ENCODE results near the gene DHX35. TPM values are rescaled to one million over a fixed set of nuclear protein-coding genes. Genes with fewer than 3 reads are reported as not detected.

Gene DHX35
- total RNA-seq, 1 experiment from 2014 or later: 11.2 TPM

DNA sequence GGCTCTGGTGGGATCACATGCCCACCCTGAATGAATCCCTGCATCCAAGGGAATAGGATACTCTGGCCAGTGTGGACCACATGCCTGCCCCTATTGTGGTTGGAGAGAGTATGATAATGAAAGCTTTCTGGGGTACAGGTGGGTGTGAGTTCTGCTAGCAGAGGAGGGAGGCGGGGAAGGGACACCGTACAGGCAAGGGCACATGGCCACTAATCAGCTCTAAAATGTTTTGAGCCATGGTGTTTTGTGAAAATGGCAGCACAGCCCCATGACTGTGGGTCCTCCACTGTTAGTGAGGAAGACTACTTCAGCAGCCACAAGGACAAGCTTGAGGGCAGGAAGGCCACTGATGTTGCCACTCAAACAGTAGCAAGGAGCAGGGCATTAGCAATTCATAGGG lies 11.9 kb upstream of the DHX35 start:
- intact Hi-C loops (cut with micrococcal nuclease): no loop called here
- Histone ChIP-seq H3K36me3 (ENCODE audit: control insufficient read depth in 1 of 2, insufficient read depth in 2 of 2, low read length in 2 of 2) (peaks cover 55 to 61% of the 10 kb centered on the region in 2 experiments), H2AFZ (ENCODE audit: low read depth, low read length, poor library complexity, severe bottlenecking) (no peak overlapping the region), H3K4me3 (replicated peaks in 1 of 2; ENCODE audit: low read depth in 1 of 2, low read length in 2 of 2) (no peak overlapping the region), H4K20me1 (ENCODE audit: insufficient read depth) (no peaks in the 10 kb centered on the region), H3K9me3 (ENCODE audit: control insufficient read depth in 1 of 2, insufficient read depth in 1 of 2, low read depth in 1 of 2, low read length in 2 of 2) (no peaks in the 10 kb centered on the region), H3K27me3 (ENCODE audit: insufficient read depth, low read length) (no peaks in the 10 kb centered on the region), H3K9me2 (ENCODE audit: insufficient read depth) (no peaks in the 10 kb centered on the region), H3K4me2 (ENCODE audit: low read length) (no peak overlapping the region), H3K27ac (ENCODE audit: low read depth, low read length) (no peak overlapping the region), H3K9ac (ENCODE audit: low read length) (no peak overlapping the region), H3K79me2 (ENCODE audit: insufficient read depth, low read length) (peaks cover 49% of the 10 kb centered on the region), H3K4me1 (ENCODE audit: control insufficient read depth in 1 of 2, insufficient read depth in 2 of 2, low read length in 2 of 2) (no peaks in the 10 kb centered on the region)
- DNase-seq (ENCODE audit: low read depth, low spot score) (no peak), ATAC-seq (no peak)
- ChIA-PET CTCF (no interaction called here), POLR2A (no interaction called here), RAD21 (ENCODE audit: low non-redundant PET in 1 of 2, low total read pairs in 2 of 2, uncharacterized antibody in 2 of 2, unreplicated experiment in 2 of 2) (no interaction called here)
- no TSS peak for BruUV-seq (replicated peaks)
- TF ChIP-seq, protein P1, sequence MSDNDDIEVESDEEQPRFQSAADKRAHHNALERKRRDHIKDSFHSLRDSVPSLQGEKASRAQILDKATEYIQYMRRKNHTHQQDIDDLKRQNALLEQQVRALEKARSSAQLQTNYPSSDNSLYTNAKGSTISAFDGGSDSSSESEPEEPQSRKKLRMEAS (IDR thresholded peaks at IDR 0.05): no peak
- no peak for TF ChIP-seq ZFX (IDR thresholded peaks at IDR 0.05)
- TF ChIP-seq POLR2AphosphoS5 (IDR thresholded peaks at IDR 0.05; ENCODE audit: low read depth, low read length): no peak
- TF ChIP-seq, protein P2, sequence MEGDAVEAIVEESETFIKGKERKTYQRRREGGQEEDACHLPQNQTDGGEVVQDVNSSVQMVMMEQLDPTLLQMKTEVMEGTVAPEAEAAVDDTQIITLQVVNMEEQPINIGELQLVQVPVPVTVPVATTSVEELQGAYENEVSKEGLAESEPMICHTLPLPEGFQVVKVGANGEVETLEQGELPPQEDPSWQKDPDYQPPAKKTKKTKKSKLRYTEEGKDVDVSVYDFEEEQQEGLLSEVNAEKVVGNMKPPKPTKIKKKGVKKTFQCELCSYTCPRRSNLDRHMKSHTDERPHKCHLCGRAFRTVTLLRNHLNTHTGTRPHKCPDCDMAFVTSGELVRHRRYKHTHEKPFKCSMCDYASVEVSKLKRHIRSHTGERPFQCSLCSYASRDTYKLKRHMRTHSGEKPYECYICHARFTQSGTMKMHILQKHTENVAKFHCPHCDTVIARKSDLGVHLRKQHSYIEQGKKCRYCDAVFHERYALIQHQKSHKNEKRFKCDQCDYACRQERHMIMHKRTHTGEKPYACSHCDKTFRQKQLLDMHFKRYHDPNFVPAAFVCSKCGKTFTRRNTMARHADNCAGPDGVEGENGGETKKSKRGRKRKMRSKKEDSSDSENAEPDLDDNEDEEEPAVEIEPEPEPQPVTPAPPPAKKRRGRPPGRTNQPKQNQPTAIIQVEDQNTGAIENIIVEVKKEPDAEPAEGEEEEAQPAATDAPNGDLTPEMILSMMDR (IDR thresholded peaks at IDR 0.05 in 2 of 3, conservative IDR thresholded peaks at IDR 0.05 in 1 of 3; ENCODE audit: borderline replicate concordance in 1 of 3, insufficient read depth in 1 of 3, low read depth in 2 of 3, low read length in 2 of 3): no peak
- TF ChIP-seq EGR1 (IDR thresholded peaks at IDR 0.05; ENCODE audit: low read depth): no peak
- TF ChIP-seq CBX3 (IDR thresholded peaks at IDR 0.05; ENCODE audit: low read depth): no peak

DNA sequence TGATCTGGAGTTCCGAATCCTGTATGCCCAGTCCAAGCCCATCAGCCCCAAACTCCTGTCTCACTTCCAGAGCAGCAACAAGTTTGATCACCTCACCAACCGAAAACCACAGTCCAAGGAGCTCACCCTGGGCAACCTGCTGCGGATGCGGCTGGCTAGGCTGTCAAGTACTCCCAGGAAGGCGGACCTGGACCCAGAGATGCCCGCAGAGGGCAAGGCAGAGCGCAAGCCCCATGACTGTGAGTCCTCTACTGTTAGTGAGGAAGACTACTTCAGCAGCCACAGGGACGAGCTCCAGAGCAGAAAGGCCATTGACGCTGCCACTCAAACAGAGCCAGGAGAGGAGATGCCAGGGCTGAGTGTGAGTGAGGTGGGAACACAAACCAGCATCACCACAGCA lies 10.5 kb upstream of the DHX35 start:
- H3K4me1 ChIP-seq (ENCODE audit: control insufficient read depth in 1 of 2, insufficient read depth in 2 of 2, low read length in 2 of 2): no peaks in the 10 kb centered on the region
- DNase-seq (ENCODE audit: low read depth, low spot score) (no peak), ATAC-seq (no peak)
- no peak overlapping the region for H2AFZ ChIP-seq (ENCODE audit: low read depth, low read length, poor library complexity, severe bottlenecking)
- no peaks in the 10 kb centered on the region for H3K9me2 ChIP-seq (ENCODE audit: insufficient read depth)
- no peaks in the 10 kb centered on the region for H4K20me1 ChIP-seq (ENCODE audit: insufficient read depth)
- ChIA-PET RAD21 (ENCODE audit: low non-redundant PET in 1 of 2, low total read pairs in 2 of 2, uncharacterized antibody in 2 of 2, unreplicated experiment in 2 of 2) (no interaction called here), POLR2A (no interaction called here), CTCF (no interaction called here)
- no peaks in the 10 kb centered on the region for H3K27me3 ChIP-seq (ENCODE audit: insufficient read depth, low read length)
- H3K27ac ChIP-seq (ENCODE audit: low read depth, low read length): no peak overlapping the region
- H3K9me3 ChIP-seq (ENCODE audit: control insufficient read depth in 1 of 2, insufficient read depth in 1 of 2, low read depth in 1 of 2, low read length in 2 of 2): no peaks in the 10 kb centered on the region
- H3K9ac ChIP-seq (ENCODE audit: low read length): no peak overlapping the region
- no peak overlapping the region for H3K4me3 ChIP-seq (replicated peaks in 1 of 2; ENCODE audit: low read depth in 1 of 2, low read length in 2 of 2)
- intact Hi-C loops (cut with micrococcal nuclease): no loop called here
- peaks cover 51 to 56% of the 10 kb centered on the region in 2 experiments for H3K36me3 ChIP-seq (ENCODE audit: control insufficient read depth in 1 of 2, insufficient read depth in 2 of 2, low read length in 2 of 2)
- no TSS peak for BruUV-seq (replicated peaks)
- H3K4me2 ChIP-seq (ENCODE audit: low read length): no peak overlapping the region
- H3K79me2 ChIP-seq (ENCODE audit: insufficient read depth, low read length): peaks cover 37% of the 10 kb centered on the region
- no peak for TF ChIP-seq EZH2 (IDR thresholded peaks at IDR 0.05)
- no peak for TF ChIP-seq ZFX (IDR thresholded peaks at IDR 0.05)
- TF ChIP-seq, protein P3, sequence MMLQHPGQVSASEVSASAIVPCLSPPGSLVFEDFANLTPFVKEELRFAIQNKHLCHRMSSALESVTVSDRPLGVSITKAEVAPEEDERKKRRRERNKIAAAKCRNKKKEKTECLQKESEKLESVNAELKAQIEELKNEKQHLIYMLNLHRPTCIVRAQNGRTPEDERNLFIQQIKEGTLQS (IDR thresholded peaks at IDR 0.05): no peak
- TF ChIP-seq CEBPB (IDR thresholded peaks at IDR 0.05; ENCODE audit: low read depth): no peak
- TF ChIP-seq YY1 (IDR thresholded peaks at IDR 0.05; ENCODE audit: extremely low read depth, insufficient replicate concordance, low read depth, low read length): no peak
- TF ChIP-seq, protein P2 (IDR thresholded peaks at IDR 0.05 in 2 of 3, conservative IDR thresholded peaks at IDR 0.05 in 1 of 3; ENCODE audit: borderline replicate concordance in 1 of 3, insufficient read depth in 1 of 3, low read depth in 2 of 3, low read length in 2 of 3): no peak
- no peak for TF ChIP-seq SIN3A (IDR thresholded peaks at IDR 0.05; ENCODE audit: low read depth)
- TF ChIP-seq, protein P1 (IDR thresholded peaks at IDR 0.05): no peak
- TF ChIP-seq, protein P4, sequence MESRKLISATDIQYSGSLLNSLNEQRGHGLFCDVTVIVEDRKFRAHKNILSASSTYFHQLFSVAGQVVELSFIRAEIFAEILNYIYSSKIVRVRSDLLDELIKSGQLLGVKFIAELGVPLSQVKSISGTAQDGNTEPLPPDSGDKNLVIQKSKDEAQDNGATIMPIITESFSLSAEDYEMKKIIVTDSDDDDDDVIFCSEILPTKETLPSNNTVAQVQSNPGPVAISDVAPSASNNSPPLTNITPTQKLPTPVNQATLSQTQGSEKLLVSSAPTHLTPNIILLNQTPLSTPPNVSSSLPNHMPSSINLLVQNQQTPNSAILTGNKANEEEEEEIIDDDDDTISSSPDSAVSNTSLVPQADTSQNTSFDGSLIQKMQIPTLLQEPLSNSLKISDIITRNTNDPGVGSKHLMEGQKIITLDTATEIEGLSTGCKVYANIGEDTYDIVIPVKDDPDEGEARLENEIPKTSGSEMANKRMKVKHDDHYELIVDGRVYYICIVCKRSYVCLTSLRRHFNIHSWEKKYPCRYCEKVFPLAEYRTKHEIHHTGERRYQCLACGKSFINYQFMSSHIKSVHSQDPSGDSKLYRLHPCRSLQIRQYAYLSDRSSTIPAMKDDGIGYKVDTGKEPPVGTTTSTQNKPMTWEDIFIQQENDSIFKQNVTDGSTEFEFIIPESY (IDR thresholded peaks at IDR 0.05; ENCODE audit: extremely low read depth, insufficient replicate concordance, low read length): no peak
- no peak for TF ChIP-seq FOSL1 (IDR thresholded peaks at IDR 0.05; ENCODE audit: low read depth)
- TF ChIP-seq SRF (IDR thresholded peaks at IDR 0.05; ENCODE audit: low read depth): no peak

Measured in HCT116 (cell line).